Measurements from ENCODE around the gene C3.
"Not testable (repeated sequence)": the region's sequence is repeated elsewhere in the genome, so short reads cannot be mapped to it uniquely, and the experiment has no call there.

Gene C3

DNA sequence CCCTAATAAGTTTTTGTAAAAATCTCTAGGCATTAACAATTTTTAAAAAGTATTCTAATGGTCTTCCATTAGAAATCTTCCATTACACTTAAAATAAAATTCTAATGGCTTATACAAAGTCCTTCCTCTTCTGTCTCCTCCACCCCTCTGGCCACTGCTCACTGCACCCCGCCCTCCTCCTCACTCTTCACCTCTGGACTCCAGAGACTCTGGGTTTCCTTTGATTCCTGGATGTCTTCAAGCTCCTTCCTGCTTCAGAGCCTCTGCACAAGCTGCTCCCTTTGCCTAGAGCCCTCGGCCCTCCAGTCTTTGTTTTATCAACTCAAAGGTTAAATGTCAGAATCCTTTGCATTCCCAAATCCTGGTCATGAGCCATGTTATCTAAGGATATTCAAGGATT lies 71.3 kb downstream of the C3 start:
- H3K4me3 ChIP-seq (ENCODE audit: low read depth in 1 of 2, low read length in 2 of 2): no peak overlapping the region
- no peaks in the 10 kb centered on the region for H3K79me2 ChIP-seq (ENCODE audit: insufficient read depth, low read length)
- no peak for DNase-seq
- no peak overlapping the region for H2AFZ ChIP-seq (ENCODE audit: low read depth, low read length)
- no peak for TF ChIP-seq EZH2 (IDR thresholded peaks at IDR 0.05; ENCODE audit: borderline replicate concordance, low read depth, low read length, severe bottlenecking)
- TF ChIP-seq, protein P1, sequence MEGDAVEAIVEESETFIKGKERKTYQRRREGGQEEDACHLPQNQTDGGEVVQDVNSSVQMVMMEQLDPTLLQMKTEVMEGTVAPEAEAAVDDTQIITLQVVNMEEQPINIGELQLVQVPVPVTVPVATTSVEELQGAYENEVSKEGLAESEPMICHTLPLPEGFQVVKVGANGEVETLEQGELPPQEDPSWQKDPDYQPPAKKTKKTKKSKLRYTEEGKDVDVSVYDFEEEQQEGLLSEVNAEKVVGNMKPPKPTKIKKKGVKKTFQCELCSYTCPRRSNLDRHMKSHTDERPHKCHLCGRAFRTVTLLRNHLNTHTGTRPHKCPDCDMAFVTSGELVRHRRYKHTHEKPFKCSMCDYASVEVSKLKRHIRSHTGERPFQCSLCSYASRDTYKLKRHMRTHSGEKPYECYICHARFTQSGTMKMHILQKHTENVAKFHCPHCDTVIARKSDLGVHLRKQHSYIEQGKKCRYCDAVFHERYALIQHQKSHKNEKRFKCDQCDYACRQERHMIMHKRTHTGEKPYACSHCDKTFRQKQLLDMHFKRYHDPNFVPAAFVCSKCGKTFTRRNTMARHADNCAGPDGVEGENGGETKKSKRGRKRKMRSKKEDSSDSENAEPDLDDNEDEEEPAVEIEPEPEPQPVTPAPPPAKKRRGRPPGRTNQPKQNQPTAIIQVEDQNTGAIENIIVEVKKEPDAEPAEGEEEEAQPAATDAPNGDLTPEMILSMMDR (IDR thresholded peaks at IDR 0.05; ENCODE audit: borderline replicate concordance, extremely low read depth, low read length, poor library complexity, severe bottlenecking): no peak
- no peaks in the 10 kb centered on the region for H4K20me1 ChIP-seq (ENCODE audit: insufficient read depth, low read length)
- H3K27ac ChIP-seq (ENCODE audit: low read length): no peak overlapping the region
- no peaks in the 10 kb centered on the region for H3K27me3 ChIP-seq (ENCODE audit: insufficient read depth, low read length, poor library complexity)
- ATAC-seq (ENCODE audit: insufficient read depth, low read depth): no peak
- no peak overlapping the region for H3K4me2 ChIP-seq (ENCODE audit: insufficient read depth, low read length)
- no peak overlapping the region for H3K9ac ChIP-seq (ENCODE audit: low read depth, low read length)
- no peaks in the 10 kb centered on the region for H3K36me3 ChIP-seq (ENCODE audit: insufficient read depth, low read length)
- H3K4me1 ChIP-seq (ENCODE audit: insufficient read depth, low read length): peaks cover 6% of the 10 kb centered on the region
- H3K9me3 ChIP-seq (ENCODE audit: insufficient read depth, low read length, severe bottlenecking): no peaks in the 10 kb centered on the region

DNA sequence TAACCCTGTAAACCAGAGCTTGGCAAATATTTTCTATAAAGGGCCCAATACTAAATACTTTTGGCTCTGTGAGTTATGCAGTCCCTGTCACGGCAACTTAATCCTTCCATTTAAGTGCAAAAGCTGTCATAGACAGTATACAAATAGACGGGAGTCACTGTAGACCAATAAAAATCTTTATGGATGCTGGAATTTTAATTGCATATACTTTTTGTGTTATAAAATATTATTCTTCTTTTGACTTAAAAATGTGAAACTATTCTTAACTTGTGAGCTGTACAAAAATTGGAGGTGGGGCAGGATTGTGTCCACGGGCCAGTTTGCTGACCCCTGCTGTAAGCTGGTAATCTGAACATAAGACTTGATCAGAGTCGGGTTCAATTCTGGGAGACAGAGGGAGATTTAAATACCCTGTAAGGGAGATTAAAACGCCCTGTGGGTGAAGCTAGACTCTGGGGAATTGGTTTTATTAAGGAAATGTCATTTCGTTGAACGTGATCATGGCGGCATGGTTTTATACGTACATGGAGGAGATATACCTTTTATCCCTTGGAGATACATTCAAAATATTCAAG lies 72.2 kb downstream of the C3 start:
- Histone ChIP-seq H3K36me3 (ENCODE audit: insufficient read depth, low read length) (no peaks in the 10 kb centered on the region), H3K9ac (ENCODE audit: low read depth, low read length) (no peak overlapping the region), H4K20me1 (ENCODE audit: insufficient read depth, low read length) (no peaks in the 10 kb centered on the region), H3K9me3 (ENCODE audit: insufficient read depth, low read length, severe bottlenecking) (no peaks in the 10 kb centered on the region), H3K27ac (ENCODE audit: low read length) (no peak overlapping the region), H3K4me1 (ENCODE audit: insufficient read depth, low read length) (no peaks in the 10 kb centered on the region), H3K4me3 (ENCODE audit: low read depth in 1 of 2, low read length in 2 of 2) (no peak overlapping the region), H2AFZ (ENCODE audit: low read depth, low read length) (no peak overlapping the region), H3K27me3 (ENCODE audit: insufficient read depth, low read length, poor library complexity) (no peaks in the 10 kb centered on the region), H3K79me2 (ENCODE audit: insufficient read depth, low read length) (no peaks in the 10 kb centered on the region), H3K4me2 (ENCODE audit: insufficient read depth, low read length) (no peak overlapping the region)
- TF ChIP-seq, protein P1 (IDR thresholded peaks at IDR 0.05; ENCODE audit: borderline replicate concordance, extremely low read depth, low read length, poor library complexity, severe bottlenecking): no peak
- TF ChIP-seq EZH2 (IDR thresholded peaks at IDR 0.05; ENCODE audit: borderline replicate concordance, low read depth, low read length, severe bottlenecking): no peak
- no peak for DNase-seq
- ATAC-seq (ENCODE audit: insufficient read depth, low read depth): no peak

DNA sequence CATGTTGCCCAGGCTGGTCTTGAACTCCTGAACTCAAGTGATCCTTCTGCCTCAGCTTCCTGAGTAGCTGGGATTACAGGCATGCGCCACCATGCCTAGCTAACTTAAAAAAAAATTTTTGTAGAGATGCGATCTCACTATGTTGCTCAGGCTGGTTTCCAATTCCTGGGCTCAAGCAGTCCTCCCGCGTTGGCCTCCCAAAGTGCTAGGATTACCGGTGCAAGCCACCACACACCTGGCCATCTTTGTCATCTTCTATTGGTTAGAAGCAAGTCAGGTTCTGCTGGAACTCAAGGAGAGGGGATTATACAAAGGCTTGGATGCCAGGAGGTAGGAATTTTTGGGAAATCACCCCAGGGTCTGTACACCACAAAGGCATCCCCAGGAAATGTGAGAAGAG lies 75.7 kb downstream of the C3 start:
- H3K9ac ChIP-seq (ENCODE audit: low read depth, low read length): no peak overlapping the region
- peaks cover 18% of the 10 kb centered on the region for H3K4me1 ChIP-seq (ENCODE audit: insufficient read depth, low read length)
- H3K36me3 ChIP-seq (ENCODE audit: insufficient read depth, low read length): no peaks in the 10 kb centered on the region
- ATAC-seq (ENCODE audit: insufficient read depth, low read depth) (no peak), DNase-seq (no peak)
- H3K4me3 ChIP-seq (ENCODE audit: low read depth in 1 of 2, low read length in 2 of 2): no peak overlapping the region
- TF ChIP-seq, protein P1 (IDR thresholded peaks at IDR 0.05; ENCODE audit: borderline replicate concordance, extremely low read depth, low read length, poor library complexity, severe bottlenecking): no peak
- no peak for TF ChIP-seq EZH2 (IDR thresholded peaks at IDR 0.05; ENCODE audit: borderline replicate concordance, low read depth, low read length, severe bottlenecking)
- no peak overlapping the region for H3K27ac ChIP-seq (ENCODE audit: low read length)
- no peak overlapping the region for H3K4me2 ChIP-seq (ENCODE audit: insufficient read depth, low read length)
- no peak overlapping the region for H2AFZ ChIP-seq (ENCODE audit: low read depth, low read length)
- no peaks in the 10 kb centered on the region for H3K79me2 ChIP-seq (ENCODE audit: insufficient read depth, low read length)
- H4K20me1 ChIP-seq (ENCODE audit: insufficient read depth, low read length): no peaks in the 10 kb centered on the region
- no peaks in the 10 kb centered on the region for H3K27me3 ChIP-seq (ENCODE audit: insufficient read depth, low read length, poor library complexity)
- H3K9me3 ChIP-seq (ENCODE audit: insufficient read depth, low read length, severe bottlenecking): no peaks in the 10 kb centered on the region

DNA sequence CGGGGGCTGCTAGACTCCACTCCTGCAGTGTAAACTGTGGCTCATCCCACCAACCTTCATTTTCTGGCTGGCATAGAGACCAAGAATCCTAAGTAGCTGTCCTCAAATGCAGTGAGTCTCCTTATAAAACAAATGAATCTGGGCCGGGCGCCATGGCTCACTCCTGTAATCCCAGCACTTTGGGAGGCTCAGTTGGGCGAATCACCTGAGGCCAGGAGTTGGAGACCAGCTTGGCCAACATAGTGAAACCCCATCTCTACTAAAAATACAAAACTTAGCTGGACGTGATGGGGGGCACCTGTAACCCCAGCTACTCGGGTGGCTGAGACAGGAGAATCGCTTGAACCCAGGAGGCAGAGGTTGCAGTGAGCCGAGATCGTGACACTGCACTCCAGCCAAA lies 80.1 kb downstream of the C3 start:
- H3K9ac ChIP-seq (ENCODE audit: low read depth, low read length); DNase-seq; H3K4me2 ChIP-seq (ENCODE audit: insufficient read depth, low read length); H3K79me2 ChIP-seq (ENCODE audit: insufficient read depth, low read length); H2AFZ ChIP-seq (ENCODE audit: low read depth, low read length); H3K9me3 ChIP-seq (ENCODE audit: insufficient read depth, low read length, severe bottlenecking); ATAC-seq (ENCODE audit: insufficient read depth, low read depth); H3K4me3 ChIP-seq (ENCODE audit: low read depth in 1 of 2, low read length in 2 of 2); H3K27ac ChIP-seq (ENCODE audit: low read length); H3K27me3 ChIP-seq (ENCODE audit: insufficient read depth, low read length, poor library complexity); H3K36me3 ChIP-seq (ENCODE audit: insufficient read depth, low read length); H4K20me1 ChIP-seq (ENCODE audit: insufficient read depth, low read length): not testable (repeated sequence)
- H3K4me1 ChIP-seq (ENCODE audit: insufficient read depth, low read length): peaks cover 18% of the 10 kb centered on the region

Measured in DND-41 (cell line).